Measurements from ENCODE around the gene DSC1.
"Not testable (repeated sequence)": the region's sequence is repeated elsewhere in the genome, so short reads cannot be mapped to it uniquely, and the experiment has no call there.

The DSC1 gene

GRCh38 chr18:31162825-31163435 is at the start of gene DSC1:
DSC1 (minus strand) TSS chr18:31162856; CDS start chr18:31162594, 262 bp downstream.
- DNase-seq (ENCODE audit: low read depth) = no peak

- no peak for DNase-seq (ENCODE audit: low read depth)
Measured at GRCh38 chr18:31211047-31211446, 48.4 kb upstream of the DSC1 start.

- no peak for DNase-seq (ENCODE audit: low read depth)
Measured at GRCh38 chr18:31209041-31209440, 46.4 kb upstream of the DSC1 start.

GRCh38 chr18:31207391-31207790 is 44.7 kb upstream of the DSC1 start:
- DNase-seq (ENCODE audit: low read depth) = no peak

- DNase-seq (ENCODE audit: low read depth) = no peak
Measured at GRCh38 chr18:31206787-31207381, 44.2 kb upstream of the DSC1 start.

- DNase-seq (ENCODE audit: low read depth) = no peak
Measured at GRCh38 chr18:31206071-31206470, 43.4 kb upstream of the DSC1 start.

GRCh38 chr18:31205273-31205672 is 42.6 kb upstream of the DSC1 start:
- DNase-seq (ENCODE audit: low read depth) = no peak

GRCh38 chr18:31204833-31205232 is 42.2 kb upstream of the DSC1 start:
- no peak for DNase-seq (ENCODE audit: low read depth)

- no peak for DNase-seq (ENCODE audit: low read depth)
Measured at GRCh38 chr18:31204166-31204565, 41.5 kb upstream of the DSC1 start.

- DNase-seq (ENCODE audit: low read depth) = no peak
Measured at GRCh38 chr18:31203794-31204148, 41.1 kb upstream of the DSC1 start.

GRCh38 chr18:31203096-31203793 is 40.6 kb upstream of the DSC1 start:
- DNase-seq (ENCODE audit: low read depth) = no peak

GRCh38 chr18:31199190-31199769 is 36.6 kb upstream of the DSC1 start:
- DNase-seq (ENCODE audit: low read depth) = no peak

GRCh38 chr18:31197676-31198075 is 35.0 kb upstream of the DSC1 start:
- no peak for DNase-seq (ENCODE audit: low read depth)

GRCh38 chr18:31195063-31195462 is 32.4 kb upstream of the DSC1 start:
- no peak for DNase-seq (ENCODE audit: low read depth)

- no peak for DNase-seq (ENCODE audit: low read depth)
Measured at GRCh38 chr18:31192086-31192776, 29.6 kb upstream of the DSC1 start.

- DNase-seq (ENCODE audit: low read depth) = no peak
Measured at GRCh38 chr18:31190919-31191318, 28.3 kb upstream of the DSC1 start.

- no peak for DNase-seq (ENCODE audit: low read depth)
Measured at GRCh38 chr18:31189757-31190156, 27.1 kb upstream of the DSC1 start.

- no peak for DNase-seq (ENCODE audit: low read depth)
Measured at GRCh38 chr18:31185186-31185950, 22.7 kb upstream of the DSC1 start.

GRCh38 chr18:31183302-31183701 is 20.6 kb upstream of the DSC1 start:
- DNase-seq (ENCODE audit: low read depth) = no peak

GRCh38 chr18:31177369-31177768 is 14.7 kb upstream of the DSC1 start:
- DNase-seq (ENCODE audit: low read depth) = not testable (repeated sequence)

- DNase-seq (ENCODE audit: low read depth) = no peak
Measured at GRCh38 chr18:31176531-31176930, 13.9 kb upstream of the DSC1 start.
